ENCODE measurements around the gene MOB3A. TPM values are rescaled to one million over a fixed set of nuclear protein-coding genes. Genes with fewer than 3 reads are reported as not detected.
"Not testable (repeated sequence)": the region's sequence is repeated elsewhere in the genome, so short reads cannot be mapped to it uniquely, and the experiment has no call there.

Gene MOB3A
- total and polyA plus RNA-seq, 8 donors, result 9.9 to 181 (median 25.9) TPM

GRCh38 chr19:2096480-2097202, 515 bp upstream of the MOB3A start, which contains the start of gene IZUMO4:
Gene IZUMO4, plus strand, starts transcription at chr19:2096915. Its CDS starts 31 bp downstream, at chr19:2096946.
- peak in 2 of 3 donors; percentile 32 to 55 for TF ChIP-seq POLR2AphosphoS5 (IDR thresholded peaks at IDR 0.05)
- TF ChIP-seq POLR2A (IDR thresholded peaks at IDR 0.05), result no peak
- TF ChIP-seq CTCF (IDR thresholded peaks at IDR 0.05), result peak in 3 of 7 experiments; percentile 27 to 52 (median 31)
- no peak for TF ChIP-seq EP300 (IDR thresholded peaks at IDR 0.05)
- peaks cover 24 to 58% (median 51%) of the 10 kb centered on the region in 4 donors for H3K4me1 ChIP-seq
- H3K36me3 ChIP-seq, result peaks cover 20 to 37% (median 36%) of the 10 kb centered on the region in 4 donors
- peak within 1 kb of the TSS; percentile 59 to 83 (median 80) for H3K4me3 ChIP-seq
- H3K27ac ChIP-seq, result peak within 1 kb of the TSS; percentile 88 to 100 (median 98)
- intact Hi-C loops (cut with DNase I; ENCODE audit: low total_unique reads), result no loop called here
- 0 to 1% (median 1%) methylated on average over 11 to 70 of the region's 70 CpGs for WGBS, 5 donors
- peak; percentile 100 for DNase-seq
- no peaks in the 10 kb centered on the region for H3K27me3 ChIP-seq
- H3K9me3 ChIP-seq, result no peaks in the 10 kb centered on the region

GRCh38 chr19:2091926-2092525, 4.1 kb downstream of the MOB3A start:
- H3K9me3 ChIP-seq; intact Hi-C loops (cut with DNase I; ENCODE audit: low total_unique reads); H3K27me3 ChIP-seq; DNase-seq: not testable (repeated sequence)
- Histone ChIP-seq H3K36me3 (peaks cover 0 to 15% (median 9%) of the 10 kb centered on the region in 4 donors), H3K4me1 (peaks cover 41 to 90% (median 84%) of the 10 kb centered on the region in 4 donors), H3K4me3 (peak overlapping the region in 1 of 4 donors; percentile 15), H3K27ac (peak overlapping the region in 4 of 5 donors; percentile 39 to 100 (median 89))
- 88 to 96% (median 94%) methylated on average over 13 of the region's 13 CpGs for WGBS, 5 donors

- no peak for DNase-seq
- peaks cover 0 to 20% (median 15%) of the 10 kb centered on the region in 4 donors for H3K36me3 ChIP-seq
- H3K9me3 ChIP-seq, result no peaks in the 10 kb centered on the region
- H3K4me3 ChIP-seq, result peak overlapping the region in 1 of 4 donors; percentile 4
- peak overlapping the region in 4 of 5 donors; percentile 39 to 100 (median 89) for H3K27ac ChIP-seq
- 53 to 100% (median 80%) methylated on average over 1 to 2 of the region's 2 CpGs for WGBS, 5 donors
- intact Hi-C loops (cut with DNase I; ENCODE audit: low total_unique reads), result no loop called here
- H3K4me1 ChIP-seq, result peaks cover 40 to 98% (median 90%) of the 10 kb centered on the region in 4 donors
- TF ChIP-seq EP300 (IDR thresholded peaks at IDR 0.05) (no peak), POLR2A (IDR thresholded peaks at IDR 0.05) (no peak), CTCF (IDR thresholded peaks at IDR 0.05) (no peak), POLR2AphosphoS5 (IDR thresholded peaks at IDR 0.05) (no peak)
- H3K27me3 ChIP-seq, result no peaks in the 10 kb centered on the region
Measured at GRCh38 chr19:2089727-2090053, 6.4 kb downstream of the MOB3A start.

- H3K4me3 ChIP-seq, result no peak overlapping the region
- H3K9me3 ChIP-seq, result no peaks in the 10 kb centered on the region
- intact Hi-C loops (cut with DNase I; ENCODE audit: low total_unique reads), result no loop called here
- no peaks in the 10 kb centered on the region for H3K27me3 ChIP-seq
- WGBS, 5 donors, result 67 to 78% (median 75%) methylated on average over 14 to 16 of the region's 16 CpGs
- DNase-seq, result peak in 1 of 2 donors; percentile 57
- peak overlapping the region; percentile 10 to 100 (median 81) for H3K27ac ChIP-seq
- TF ChIP-seq EP300 (IDR thresholded peaks at IDR 0.05) (no peak), CTCF (IDR thresholded peaks at IDR 0.05) (no peak), POLR2AphosphoS5 (IDR thresholded peaks at IDR 0.05) (no peak), POLR2A (IDR thresholded peaks at IDR 0.05) (no peak)
- peaks cover 38 to 98% (median 87%) of the 10 kb centered on the region in 4 donors for H3K4me1 ChIP-seq
- peaks cover 0 to 23% (median 21%) of the 10 kb centered on the region in 4 donors for H3K36me3 ChIP-seq
Measured at GRCh38 chr19:2089001-2089711, 7.0 kb downstream of the MOB3A start.

All from stomach (tissue), 9 donors.